Activated CD8-positive, alpha-beta memory T cell treated with anti-CD3 and anti-CD28 coated beads for 48 hours (primary cell): ENCODE data around the gene ATP10D.
"Not testable (repeated sequence)": the region's sequence is repeated elsewhere in the genome, so short reads cannot be mapped to it uniquely, and the experiment has no call there.

ENCODE experiments used
- DNase-seq, 3 experiments: peaks; one replicate each; pipeline ENCODE4 v3.0.0-alpha.2; 2020; ENCODE audit warnings: low read depth in 2 of 3, low spot score in 2 of 3

ATP10D gene

GRCh38 chr4:47534772-47535171, 49.7 kb downstream of the ATP10D start:
- DNase-seq = no peak

DNA sequence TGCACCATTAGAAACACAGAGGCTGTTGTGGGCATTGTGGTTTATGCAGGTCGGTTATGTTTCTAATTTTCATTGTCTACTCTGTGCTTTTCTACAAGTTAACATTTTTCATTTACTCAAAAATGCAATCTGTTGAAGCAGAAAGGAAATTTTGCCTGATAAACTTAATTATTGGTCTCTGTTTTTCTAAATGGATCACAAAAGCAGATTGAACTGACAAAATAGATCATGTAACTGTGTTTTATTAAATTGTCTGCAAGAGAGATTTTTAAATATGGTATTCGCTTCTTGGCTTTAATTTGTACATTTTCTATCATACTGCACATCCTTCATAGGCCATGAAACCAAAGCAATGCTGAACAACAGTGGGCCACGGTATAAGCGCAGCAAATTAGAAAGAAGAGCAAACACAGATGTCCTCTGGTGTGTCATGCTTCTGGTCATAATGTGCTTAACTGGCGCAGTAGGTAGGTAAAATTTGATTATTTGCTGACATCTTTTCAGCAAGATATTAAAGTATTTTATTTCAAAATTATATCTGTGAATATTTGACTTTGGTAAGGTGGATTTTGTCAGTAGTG, 50.6 kb downstream of the ATP10D start:
- no peak for DNase-seq

- no peak for DNase-seq
These were observed 51.9 kb downstream of the ATP10D start for GRCh38 chr4:47536966-47537365.

DNA sequence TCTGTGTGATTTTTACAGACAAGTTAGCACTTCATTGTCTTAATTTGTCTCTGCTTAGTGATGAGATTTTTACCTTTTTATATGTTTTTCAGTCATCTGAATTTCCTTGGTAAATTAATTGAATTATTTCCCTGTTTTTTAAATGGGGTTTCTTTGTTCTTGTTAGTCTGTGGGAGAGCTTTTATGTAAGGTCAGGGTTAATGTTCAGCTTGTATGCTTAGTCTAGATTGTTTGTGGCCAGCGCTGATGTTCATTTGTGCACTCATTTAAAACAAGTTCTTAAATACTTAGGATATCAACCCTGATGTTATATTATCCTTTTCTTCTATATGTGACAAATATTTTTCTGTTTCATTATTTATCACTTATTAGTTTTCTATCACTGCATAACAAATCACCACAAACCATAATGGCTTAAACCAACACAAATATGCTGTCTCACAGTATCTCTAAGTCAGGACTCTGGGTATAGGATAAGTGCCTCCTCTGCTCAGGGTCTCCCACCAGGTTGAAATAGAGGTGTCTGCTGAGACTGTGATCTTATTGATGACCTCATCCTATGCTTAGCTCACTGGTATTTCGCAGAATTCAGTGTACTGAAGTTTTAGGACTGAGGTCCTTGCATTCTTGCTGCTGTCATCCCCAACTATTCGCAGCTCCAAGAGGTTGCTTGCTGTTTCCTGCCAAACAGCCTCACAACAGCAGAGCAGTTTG, 53.2 kb downstream of the ATP10D start:
- no peak for DNase-seq

GRCh38 chr4:47538825-47539154, 53.7 kb downstream of the ATP10D start:
- no peak for DNase-seq

- not testable (repeated sequence) for DNase-seq
These were observed 57.6 kb downstream of the ATP10D start for GRCh38 chr4:47542640-47543039.

DNA sequence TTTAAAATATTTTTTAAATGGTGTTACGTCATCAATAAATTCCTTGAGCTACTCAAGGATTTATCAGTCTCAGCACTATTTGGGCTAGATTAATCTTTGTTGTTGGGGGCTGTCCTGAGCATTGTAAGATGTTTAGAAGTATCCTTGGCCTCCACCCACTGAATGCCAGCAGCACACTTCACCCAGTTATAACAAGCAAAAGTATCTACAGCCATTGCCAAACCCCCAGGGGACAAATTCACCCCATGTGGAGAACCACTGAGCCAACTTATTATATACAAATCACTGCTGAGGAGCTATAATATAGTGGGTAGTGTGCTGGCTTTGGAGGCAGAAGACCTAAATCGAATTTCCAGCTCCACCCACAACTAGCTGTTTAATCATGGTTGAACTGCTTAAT, 58.3 kb downstream of the ATP10D start:
- DNase-seq = no peak

- DNase-seq = not testable (repeated sequence)
These were observed 65.3 kb downstream of the ATP10D start for GRCh38 chr4:47550357-47550756.

DNA sequence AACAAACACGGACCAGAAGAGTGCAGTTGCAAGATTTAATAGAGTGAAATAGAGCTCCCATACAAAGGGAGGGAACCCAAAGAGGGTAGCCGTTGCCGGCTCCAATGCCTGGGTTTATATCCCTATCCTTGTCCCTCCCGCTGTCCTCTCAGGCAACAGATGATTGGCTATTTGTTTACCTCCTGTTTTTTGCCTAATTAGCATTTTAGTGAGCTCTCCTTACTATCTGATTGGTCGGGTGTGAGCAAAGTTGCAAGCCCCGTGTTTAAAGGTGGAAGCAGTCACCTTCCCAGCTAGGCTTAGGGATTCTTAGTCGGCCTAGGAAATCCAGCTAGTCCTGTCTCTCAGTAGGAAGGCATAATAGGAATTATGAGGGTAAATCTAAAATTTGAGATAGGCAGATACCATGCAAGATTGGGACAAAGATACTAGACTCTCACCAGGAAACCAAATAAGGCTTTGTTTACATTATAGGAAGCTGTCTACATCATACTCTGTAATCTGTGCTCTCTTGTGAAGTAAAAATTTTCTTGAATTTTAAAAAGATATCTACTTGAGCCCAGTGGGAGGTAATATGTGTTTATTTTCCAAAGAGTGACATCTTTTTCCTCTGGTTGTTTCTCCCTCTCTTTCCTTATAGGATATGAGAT, 65.9 kb downstream of the ATP10D start:
- no peak for DNase-seq

DNA sequence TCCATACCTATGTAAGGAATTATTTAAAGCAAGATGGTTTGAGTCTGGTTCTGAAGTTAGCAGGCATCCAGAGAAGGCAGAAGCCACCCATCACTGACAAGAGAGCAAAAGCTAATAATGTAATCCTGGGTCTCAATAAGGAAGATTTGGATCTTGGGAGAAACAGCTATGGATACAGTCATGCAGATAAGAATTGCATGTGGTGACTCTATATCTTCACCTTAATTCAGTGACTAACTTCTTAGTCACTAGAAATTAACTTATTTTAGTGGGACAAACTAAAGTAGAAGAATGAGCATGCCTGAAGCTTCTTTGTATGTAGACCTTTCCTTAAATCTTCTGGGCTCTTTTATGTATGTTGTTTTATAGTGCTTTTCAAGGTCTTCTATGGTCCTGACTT, 66.6 kb downstream of the ATP10D start:
- DNase-seq = no peak

DNA sequence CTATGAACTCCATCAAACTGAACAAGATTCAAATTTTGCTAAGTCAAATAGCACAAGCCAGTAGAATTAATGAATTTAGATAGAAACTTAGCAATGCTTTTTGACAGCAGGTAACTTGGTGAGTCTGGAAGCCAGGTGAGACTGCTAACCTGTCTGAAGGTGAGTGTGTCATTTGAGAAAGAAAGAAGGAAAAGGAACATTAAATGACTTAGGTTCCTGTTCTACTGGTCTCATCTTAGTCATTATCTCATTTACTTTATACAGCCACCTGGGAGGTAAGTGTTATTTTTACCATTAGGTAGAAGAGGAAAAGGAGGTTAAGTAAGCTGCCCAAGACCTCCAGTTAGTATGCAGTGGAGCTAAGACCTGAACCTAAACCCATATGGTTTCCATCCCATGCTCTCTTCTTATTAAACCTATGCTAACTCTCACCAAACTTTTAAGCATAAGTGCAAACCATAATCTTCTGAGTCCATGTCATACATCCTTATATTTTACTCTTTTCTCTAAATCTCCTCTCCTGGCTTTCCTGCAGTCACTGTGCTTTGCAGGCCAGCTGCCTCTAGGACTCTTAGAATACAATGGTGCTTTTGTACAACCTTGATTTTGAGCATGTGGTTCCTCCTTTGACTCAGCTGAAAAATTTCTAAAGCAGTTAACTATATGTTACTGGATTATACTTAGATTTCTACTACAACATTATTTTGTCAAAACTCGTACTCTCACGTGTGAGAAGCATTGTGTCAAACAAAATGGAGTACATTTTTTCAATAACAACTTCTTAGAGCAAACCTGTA, 68.5 kb downstream of the ATP10D start:
- DNase-seq = no peak

- not testable (repeated sequence) for DNase-seq
These were observed 70.8 kb downstream of the ATP10D start for GRCh38 chr4:47555920-47556319.

- DNase-seq = no peak
These were observed 72.2 kb downstream of the ATP10D start for GRCh38 chr4:47557255-47557654.

- DNase-seq = no peak
These were observed 75.6 kb downstream of the ATP10D start for GRCh38 chr4:47560682-47561081.

- DNase-seq = no peak
These were observed 76.3 kb downstream of the ATP10D start for GRCh38 chr4:47561331-47561730.

GRCh38 chr4:47562297-47562696, 77.2 kb downstream of the ATP10D start:
- DNase-seq = no peak

GRCh38 chr4:47566566-47566965, 81.5 kb downstream of the ATP10D start:
- no peak for DNase-seq

DNA sequence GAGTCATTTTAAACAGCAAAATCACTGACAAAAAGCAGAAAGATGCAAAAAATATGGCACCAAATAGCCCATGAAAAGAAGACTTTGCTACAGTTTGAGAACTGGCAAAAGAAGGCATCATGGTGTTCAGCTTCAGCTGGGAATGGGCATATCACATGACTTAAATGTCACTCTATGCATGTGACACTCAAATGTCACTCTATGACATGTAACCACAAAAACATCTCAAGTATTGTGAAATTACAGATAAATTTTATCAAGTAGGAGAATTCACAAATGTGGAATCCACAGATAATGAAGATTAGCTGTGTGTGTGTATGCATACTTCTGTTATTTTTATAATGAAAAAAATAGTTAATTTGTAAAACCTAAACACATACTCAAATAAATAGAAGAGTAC, 81.9 kb downstream of the ATP10D start:
- DNase-seq = no peak

DNA sequence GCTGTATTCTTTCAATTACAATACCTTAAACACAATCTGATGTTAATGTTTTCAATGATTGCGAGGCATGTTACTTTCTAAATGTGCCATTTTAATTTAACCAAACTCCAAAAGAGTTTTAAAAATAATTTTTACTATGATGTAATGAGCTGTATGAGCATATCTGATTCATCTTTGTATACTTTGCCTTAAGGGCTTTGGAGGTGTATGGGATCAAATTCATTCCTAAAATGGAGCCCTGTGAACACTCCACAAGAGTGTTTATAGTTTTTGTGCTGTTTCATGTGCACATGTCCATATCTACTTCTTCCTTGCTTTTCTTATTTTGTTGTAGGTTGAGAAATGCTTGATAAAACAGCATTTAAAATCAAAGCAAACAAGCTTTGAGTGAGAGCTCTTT, 82.4 kb downstream of the ATP10D start:
- no peak for DNase-seq

- DNase-seq = no peak
These were observed 85.7 kb downstream of the ATP10D start for GRCh38 chr4:47570816-47571215.

DNA sequence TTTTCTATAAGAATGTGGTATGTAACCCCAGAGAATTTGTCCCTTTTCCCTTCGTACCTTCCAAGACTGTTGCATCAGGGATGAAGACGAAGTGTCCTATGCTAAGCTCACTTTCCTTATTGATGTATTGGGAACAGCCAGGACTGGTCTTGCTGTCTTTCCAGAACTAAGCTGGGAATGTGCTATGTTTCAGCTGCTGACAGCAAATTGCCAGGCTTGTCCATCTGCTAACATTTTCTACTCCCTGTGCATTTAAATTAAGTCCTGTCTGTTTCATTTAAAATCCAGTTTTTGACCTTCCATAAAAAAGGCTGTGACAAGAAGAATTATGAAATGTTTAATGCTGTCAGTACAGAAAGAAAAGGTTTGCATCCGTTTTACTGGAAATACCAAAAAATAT, 87.9 kb downstream of the ATP10D start:
- no peak for DNase-seq
